GM19240 (cell line): Measurements from ENCODE around the gene FREY1.
"Not testable (repeated sequence)": the region's sequence is repeated elsewhere in the genome, so short reads cannot be mapped to it uniquely, and the experiment has no call there.

ENCODE experiments used
- DNase-seq: peaks from one replicate; pipeline ENCODE4 v3.0.0; 2011; ENCODE audit warnings: low spot score; ENCODE audit not compliant: insufficient read length

FREY1 gene

GRCh38 chr11:45915446-45915845, 8.4 kb upstream of the FREY1 start:
- no peak for DNase-seq

GRCh38 chr11:45913942-45914635, 7.0 kb upstream of the FREY1 start:
- no peak for DNase-seq

- DNase-seq = no peak
Measured at GRCh38 chr11:45913514-45913913, 6.4 kb upstream of the FREY1 start.

GRCh38 chr11:45910623-45911022, 3.6 kb upstream of the FREY1 start:
- no peak for DNase-seq

- DNase-seq = no peak
Measured at GRCh38 chr11:45909594-45910475, 2.8 kb upstream of the FREY1 start.

- no peak for DNase-seq
Measured at GRCh38 chr11:45907911-45908370, 870 bp upstream of the FREY1 start.

- DNase-seq = no peak
Measured at GRCh38 chr11:45906096-45906682, 882 bp downstream of the FREY1 start.

GRCh38 chr11:45905576-45905975, 1.5 kb downstream of the FREY1 start:
- DNase-seq = not testable (repeated sequence)

- DNase-seq = no peak
Measured at GRCh38 chr11:45905095-45905494, 2.0 kb downstream of the FREY1 start.

- DNase-seq = no peak
Measured at GRCh38 chr11:45904309-45904915, 2.7 kb downstream of the FREY1 start.

- no peak for DNase-seq
Measured at GRCh38 chr11:45902452-45903380, 4.4 kb downstream of the FREY1 start.

GRCh38 chr11:45901626-45902025, 5.4 kb downstream of the FREY1 start:
- DNase-seq = no peak

GRCh38 chr11:45900916-45901617, 6.0 kb downstream of the FREY1 start:
- no peak for DNase-seq

- DNase-seq = not testable (repeated sequence)
Measured at GRCh38 chr11:45900175-45900800, 6.8 kb downstream of the FREY1 start.

GRCh38 chr11:45899448-45900174, 7.5 kb downstream of the FREY1 start:
- peak; percentile 68 for DNase-seq

GRCh38 chr11:45899086-45899447, 8.0 kb downstream of the FREY1 start:
- no peak for DNase-seq

- DNase-seq = no peak
Measured at GRCh38 chr11:45897556-45897955, 9.5 kb downstream of the FREY1 start.

GRCh38 chr11:45896422-45896984, 10.6 kb downstream of the FREY1 start:
- no peak for DNase-seq
